Neural progenitor cell (in vitro differentiated cells): ENCODE results near the gene VAPA.

Source experiments
- EZH2 ChIP-seq: fragments of 200-600 bp; sonication (generic); IDR thresholded peaks from 2 replicates; pipeline ENCODE4 v1.6.1; 2017; ENCODE audit warnings: antibody characterized with exemption, mild to moderate bottlenecking, moderate library complexity
- EZH2phosphoT487 ChIP-seq: fragments of 200-600 bp; sonication (generic); IDR thresholded peaks from 2 replicates; pipeline ENCODE4 v1.6.1; 2017; ENCODE audit warnings: antibody characterized with exemption
- TF ChIP-seq, protein P1 (sequence below): fragments of 200-600 bp; sonication (generic); IDR thresholded peaks from 2 replicates; pipeline ENCODE4 v1.5.1; 2017; ENCODE audit warnings: antibody characterized with exemption, mild to moderate bottlenecking

DNA sequence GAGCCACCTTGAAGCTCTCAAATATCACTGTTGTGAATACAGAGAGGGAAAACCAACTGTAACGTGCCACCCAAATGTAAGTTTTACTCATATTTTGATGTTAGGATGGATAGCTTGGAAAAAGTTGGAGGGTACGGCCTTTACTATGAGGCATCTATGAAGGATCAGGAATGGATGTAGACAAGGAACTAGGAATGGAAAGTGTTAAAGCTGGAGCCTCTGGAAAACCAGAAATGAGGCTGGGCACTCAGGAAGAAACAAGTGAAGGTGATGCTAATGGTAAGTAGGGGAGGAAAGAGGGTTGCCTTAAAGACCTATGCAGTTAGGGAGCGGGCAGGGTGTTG lies 27.8 kb upstream of the VAPA start:
- TF ChIP-seq, protein P1, sequence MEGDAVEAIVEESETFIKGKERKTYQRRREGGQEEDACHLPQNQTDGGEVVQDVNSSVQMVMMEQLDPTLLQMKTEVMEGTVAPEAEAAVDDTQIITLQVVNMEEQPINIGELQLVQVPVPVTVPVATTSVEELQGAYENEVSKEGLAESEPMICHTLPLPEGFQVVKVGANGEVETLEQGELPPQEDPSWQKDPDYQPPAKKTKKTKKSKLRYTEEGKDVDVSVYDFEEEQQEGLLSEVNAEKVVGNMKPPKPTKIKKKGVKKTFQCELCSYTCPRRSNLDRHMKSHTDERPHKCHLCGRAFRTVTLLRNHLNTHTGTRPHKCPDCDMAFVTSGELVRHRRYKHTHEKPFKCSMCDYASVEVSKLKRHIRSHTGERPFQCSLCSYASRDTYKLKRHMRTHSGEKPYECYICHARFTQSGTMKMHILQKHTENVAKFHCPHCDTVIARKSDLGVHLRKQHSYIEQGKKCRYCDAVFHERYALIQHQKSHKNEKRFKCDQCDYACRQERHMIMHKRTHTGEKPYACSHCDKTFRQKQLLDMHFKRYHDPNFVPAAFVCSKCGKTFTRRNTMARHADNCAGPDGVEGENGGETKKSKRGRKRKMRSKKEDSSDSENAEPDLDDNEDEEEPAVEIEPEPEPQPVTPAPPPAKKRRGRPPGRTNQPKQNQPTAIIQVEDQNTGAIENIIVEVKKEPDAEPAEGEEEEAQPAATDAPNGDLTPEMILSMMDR, result no peak
- no peak for TF ChIP-seq EZH2phosphoT487
- no peak for TF ChIP-seq EZH2
